Caco-2 (cell line): ENCODE measurements around the gene CERS1. TPM values are rescaled to one million over a fixed set of nuclear protein-coding genes. Genes with fewer than 3 reads are reported as not detected.

Source experiments
- BruUV-seq: library from RNA; stranded (reverse); fragments of 400-500 nt; replicated peaks from 2 replicates; lab custom pipeline; 2021; lab: Mats Ljungman, UMichigan
- CTCF ChIA-PET: fragments of 300-600 bp; sonication (Branson Sonifier 250); formaldehyde crosslinking; loops from one replicate; lab custom pipeline; 2022; ENCODE audit warnings: antibody characterized with exemption; lab: Charles Lee
- POLR2A ChIA-PET: fragments of 300-600 bp; sonication (Branson Sonifier 250); formaldehyde crosslinking; loops from one replicate; lab custom pipeline; 2022; ENCODE audit warnings: antibody characterized with exemption; lab: Charles Lee
- DNase-seq, 2 experiments: peaks; one replicate each; pipeline versions ENCODE4 v3.0.0 to v3.0.0-alpha.2; 2020 to 2022
- H3K27me3 ChIP-seq: replicated peaks from 2 replicates; pipeline ENCODE4 v1.6.0; 2011; ENCODE audit warnings: low read length; ENCODE audit not compliant: control insufficient read depth, insufficient read depth
- H3K36me3 ChIP-seq: 2 replicates; pipeline ENCODE4 v1.5.1; 2011; ENCODE audit warnings: low read length; ENCODE audit not compliant: control insufficient read depth, insufficient read depth
- H3K4me1 ChIP-seq: fragments of 250-450 bp; sonication (Bioruptor Pico); 2 replicates; pipeline ENCODE4 v1.5.1; 2020; ENCODE audit warnings: mild to moderate bottlenecking
- H3K4me3 ChIP-seq: 2 replicates; pipeline ENCODE4 v1.5.1; 2011; ENCODE audit warnings: low read depth, mild to moderate bottlenecking, control low read depth, low read length
- H3K9me3 ChIP-seq: fragments of 250-450 bp; sonication (Bioruptor Pico); 2 replicates; pipeline ENCODE4 v1.5.1; 2020; ENCODE audit warnings: mild to moderate bottlenecking, moderate library complexity
- H3K27ac Mint-ChIP-seq: one replicate; pipeline ENCODE4 v1.8.0; 2022; ENCODE audit warnings: mixed read lengths; ENCODE audit not compliant: unreplicated experiment
- H3K27me3 Mint-ChIP-seq: one replicate; pipeline ENCODE4 v1.8.0; 2022; ENCODE audit warnings: mixed read lengths; ENCODE audit not compliant: insufficient read depth, unreplicated experiment
- H3K36me3 Mint-ChIP-seq: one replicate; pipeline ENCODE4 v1.8.0; 2022; ENCODE audit warnings: mild to moderate bottlenecking, mixed read lengths; ENCODE audit not compliant: insufficient read depth, unreplicated experiment
- H3K4me1 Mint-ChIP-seq: one replicate; pipeline ENCODE4 v1.8.0; 2022; ENCODE audit warnings: low read depth, mixed read lengths; ENCODE audit not compliant: unreplicated experiment
- H3K4me3 Mint-ChIP-seq: one replicate; pipeline ENCODE4 v1.8.0; 2022; ENCODE audit warnings: mild to moderate bottlenecking, moderate library complexity, mixed read lengths; ENCODE audit not compliant: unreplicated experiment
- H3K9me3 Mint-ChIP-seq: one replicate; pipeline ENCODE4 v1.8.0; 2022; ENCODE audit warnings: mixed read lengths; ENCODE audit not compliant: unreplicated experiment
- CTCF ChIP-seq, 2 experiments: fragments of 200-600 bp in 1 of 2; IDR thresholded peaks; 1 replicate in 1 of 2; 2 replicates in 1 of 2; pipeline versions ENCODE4 v1.5.1 to v1.8.0; 2011 to 2022; ENCODE audit warnings: antibody characterized with exemption in 1 of 2, control low read depth in 1 of 2, inconsistent platforms in 1 of 2, low read depth in 1 of 2, low read length in 1 of 2, mild to moderate bottlenecking in 1 of 2, moderate library complexity in 1 of 2; ENCODE audit not compliant: insufficient read depth in 1 of 2, severe bottlenecking in 1 of 2, unreplicated experiment in 1 of 2
- intact Hi-C: fragments of 100-400 bp; cut with micrococcal nuclease; formaldehyde crosslinking; loops from one replicate; pipeline ENCODE4 v1.10.0; 2022; ENCODE audit not compliant: unreplicated experiment
- total RNA-seq: library from RNA; stranded (reverse); gene quantifications from 2 replicates; pipeline ENCODE4 v1.2.3, GENCODE V29; 2022

The CERS1 gene
- total RNA-seq, 1 experiment from 2014 or later: 20.3 TPM

- ChIA-PET CTCF (no interaction called here), POLR2A (interaction anchor here (0.6 kb wide), 1 partner anchor 1495 kb away, joined by 3 read pairs; no protein-coding TSS in a partner anchor)
- Mint-ChIP-seq H3K36me3 (peaks cover 22% of the 10 kb centered on the region), H3K27me3 (no peaks in the 10 kb centered on the region), H3K27ac (no peak overlapping the region), H3K4me3 (no peak overlapping the region), H3K9me3 (no peaks in the 10 kb centered on the region), H3K4me1 (no peaks in the 10 kb centered on the region)
- no peaks in the 10 kb centered on the region for H3K27me3 ChIP-seq
- no TSS peak for BruUV-seq
- no peak overlapping the region for H3K4me3 ChIP-seq
- intact Hi-C loops: no loop called here
- no peaks in the 10 kb centered on the region for H3K36me3 ChIP-seq
- DNase-seq: no peak
- TF ChIP-seq CTCF (IDR thresholded peaks at IDR 0.05; ENCODE audit: insufficient read depth in 1 of 2, low read depth in 1 of 2, low read length in 1 of 2, severe bottlenecking in 1 of 2, unreplicated experiment in 1 of 2): no peak
- no peaks in the 10 kb centered on the region for H3K9me3 ChIP-seq
- no peaks in the 10 kb centered on the region for H3K4me1 ChIP-seq
Measured at GRCh38 chr19:18905513-18906236, 9.7 kb upstream of the CERS1 start.

GRCh38 chr19:18905058-18905456 is 9.1 kb upstream of the CERS1 start:
- Mint-ChIP-seq H3K9me3 (no peaks in the 10 kb centered on the region), H3K4me3 (no peak overlapping the region), H3K4me1 (no peaks in the 10 kb centered on the region), H3K27me3 (no peaks in the 10 kb centered on the region), H3K36me3 (peaks cover 24% of the 10 kb centered on the region), H3K27ac (no peak overlapping the region)
- ChIA-PET POLR2A (no interaction called here), CTCF (no interaction called here)
- Histone ChIP-seq H3K4me3 (no peak overlapping the region), H3K36me3 (no peaks in the 10 kb centered on the region), H3K4me1 (no peaks in the 10 kb centered on the region), H3K9me3 (no peaks in the 10 kb centered on the region), H3K27me3 (no peaks in the 10 kb centered on the region)
- BruUV-seq: no TSS peak
- intact Hi-C loops: no loop called here
- no peak for TF ChIP-seq CTCF (IDR thresholded peaks at IDR 0.05; ENCODE audit: insufficient read depth in 1 of 2, low read depth in 1 of 2, low read length in 1 of 2, severe bottlenecking in 1 of 2, unreplicated experiment in 1 of 2)
- no peak for DNase-seq

GRCh38 chr19:18904334-18905057 is 8.5 kb upstream of the CERS1 start:
- DNase-seq: no peak
- no peaks in the 10 kb centered on the region for H3K4me1 Mint-ChIP-seq
- H3K9me3 ChIP-seq: no peaks in the 10 kb centered on the region
- no peak for TF ChIP-seq CTCF (IDR thresholded peaks at IDR 0.05; ENCODE audit: insufficient read depth in 1 of 2, low read depth in 1 of 2, low read length in 1 of 2, severe bottlenecking in 1 of 2, unreplicated experiment in 1 of 2)
- ChIA-PET CTCF (no interaction called here), POLR2A (no interaction called here)
- intact Hi-C loops: no loop called here
- H3K36me3 ChIP-seq: no peaks in the 10 kb centered on the region
- no peak overlapping the region for H3K27ac Mint-ChIP-seq
- BruUV-seq: no TSS peak
- H3K4me3 ChIP-seq: no peak overlapping the region
- H3K27me3 ChIP-seq: no peaks in the 10 kb centered on the region
- H3K27me3 Mint-ChIP-seq: no peaks in the 10 kb centered on the region
- no peaks in the 10 kb centered on the region; the same call in 1 of the 2 replicates for H3K4me1 ChIP-seq
- peaks cover 18% of the 10 kb centered on the region for H3K36me3 Mint-ChIP-seq
- no peak overlapping the region for H3K4me3 Mint-ChIP-seq
- H3K9me3 Mint-ChIP-seq: no peaks in the 10 kb centered on the region
